Stimulated activated CD4-positive, alpha-beta T cell treated with anti-CD3 and anti-CD28 coated beads, Interleukin-1b, Interleukin-23, amount 100 ng/mL, for 24 hours (primary cell): ENCODE data around the gene EPB41L5.
"Not testable (repeated sequence)": the region's sequence is repeated elsewhere in the genome, so short reads cannot be mapped to it uniquely, and the experiment has no call there.

Experiments used
- DNase-seq, 4 experiments: peaks; one replicate each; pipeline ENCODE4 v3.0.0-alpha.2; 2020; ENCODE audit warnings: low read depth in 4 of 4, low spot score in 1 of 4

Gene EPB41L5

DNA sequence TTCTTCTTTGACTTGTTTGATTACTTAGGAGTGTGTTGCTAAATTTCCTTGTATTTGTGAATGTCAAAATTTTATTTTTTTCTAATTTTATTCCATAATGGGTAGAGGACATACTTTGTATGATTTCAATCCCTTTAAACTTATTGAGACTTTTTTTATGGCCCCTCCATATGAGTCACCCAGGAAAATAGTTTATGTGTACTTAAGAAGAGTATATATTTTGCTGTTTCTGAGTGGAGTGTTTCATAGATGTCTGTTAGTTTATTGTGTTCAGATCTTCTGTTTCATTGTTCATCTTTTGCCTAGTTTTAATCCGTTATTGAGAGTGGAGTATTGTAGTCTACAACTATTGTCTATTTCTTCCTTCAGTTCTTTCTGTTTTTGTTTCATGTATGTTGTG lies 81.9 kb downstream of the EPB41L5 start:
- DNase-seq, result no peak

DNA sequence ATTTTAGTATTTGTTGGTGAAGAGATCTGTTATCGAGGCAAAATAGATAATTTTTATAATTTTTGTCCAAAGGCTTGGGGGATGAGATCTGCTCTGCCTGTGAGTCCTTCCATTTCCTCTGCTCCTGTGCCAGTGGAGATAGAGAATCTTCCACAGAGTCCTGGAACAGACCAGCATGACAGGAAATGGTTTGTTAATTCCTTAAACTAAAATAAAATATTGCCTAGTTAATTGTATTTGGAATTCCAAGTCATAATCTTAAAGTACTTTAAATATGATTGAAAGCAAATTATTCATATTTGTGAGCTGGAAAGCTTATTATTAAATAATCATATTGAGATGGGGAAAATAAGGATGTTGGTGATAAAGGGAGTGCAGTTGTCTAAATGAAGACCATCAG lies 87.8 kb downstream of the EPB41L5 start:
- DNase-seq, result no peak

DNA sequence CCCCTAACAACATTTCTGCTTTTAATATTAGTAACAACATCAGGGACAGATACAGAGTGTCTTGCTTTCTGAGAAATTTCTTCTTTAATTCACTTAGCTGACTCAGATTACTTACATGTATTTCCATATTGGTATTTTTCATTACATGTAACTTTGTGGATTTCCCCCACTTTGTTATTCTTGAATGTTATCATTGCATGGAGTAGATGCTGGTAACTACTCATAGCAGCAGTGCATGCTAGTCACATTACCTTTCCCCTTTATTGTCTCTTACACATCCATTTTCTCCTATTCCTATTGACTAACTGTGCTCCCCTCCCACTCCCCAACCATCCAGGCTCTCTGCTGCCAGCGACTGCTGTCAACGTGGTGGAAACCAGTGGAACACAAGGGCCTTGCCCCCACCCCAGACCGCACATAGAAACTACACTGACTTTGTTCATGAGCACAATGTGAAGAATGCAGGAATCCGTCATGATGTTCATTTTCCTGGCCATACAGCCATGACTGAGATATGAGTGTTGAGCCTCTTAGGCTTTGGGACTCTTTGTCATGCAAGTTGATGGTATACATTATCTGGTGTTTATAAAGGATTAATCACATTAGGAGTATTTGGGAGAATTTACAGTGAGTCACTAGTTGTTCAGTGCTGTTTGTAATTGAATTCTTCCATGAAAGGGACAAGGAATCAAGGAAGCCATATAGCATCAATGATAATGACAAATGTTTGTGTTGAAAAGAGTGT lies 91.0 kb downstream of the EPB41L5 start:
- DNase-seq, result no peak

DNA sequence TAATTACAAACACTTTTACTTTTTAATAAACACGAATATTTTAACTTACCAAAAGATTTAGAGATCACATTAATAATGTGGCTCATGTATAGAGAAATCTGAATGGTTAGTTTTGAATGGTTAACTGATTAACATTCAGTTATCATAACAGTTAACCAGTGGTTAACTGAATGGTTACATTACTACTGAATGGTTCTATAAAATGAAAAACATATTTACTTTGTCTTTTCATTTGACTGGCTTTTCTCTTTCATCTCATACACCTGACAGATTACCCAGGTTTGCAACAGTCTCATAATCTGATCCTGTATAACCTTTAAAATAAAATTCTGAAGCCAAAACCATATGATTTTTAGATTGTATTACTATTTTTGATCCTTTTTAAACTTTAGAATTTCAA lies 91.9 kb downstream of the EPB41L5 start:
- DNase-seq, result no peak

DNA sequence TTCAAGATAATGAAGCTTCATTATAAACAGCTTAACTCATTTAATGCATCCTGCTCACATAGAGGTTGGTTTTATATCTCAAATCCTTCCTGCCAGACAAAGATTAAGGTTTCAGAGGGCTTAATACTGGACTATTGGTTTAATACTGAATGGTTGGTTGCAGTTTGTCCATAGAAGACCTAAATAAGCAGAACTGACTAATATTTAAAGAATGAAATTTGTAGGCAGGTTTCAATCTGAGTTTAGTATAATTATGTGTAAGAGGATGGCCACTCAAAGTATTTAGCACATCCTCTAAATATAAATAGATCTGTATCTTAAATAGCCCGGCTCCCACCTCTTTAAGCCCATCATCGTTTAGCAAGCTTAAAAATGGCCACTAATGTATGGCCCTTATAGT lies 92.5 kb downstream of the EPB41L5 start:
- no peak for DNase-seq

DNA sequence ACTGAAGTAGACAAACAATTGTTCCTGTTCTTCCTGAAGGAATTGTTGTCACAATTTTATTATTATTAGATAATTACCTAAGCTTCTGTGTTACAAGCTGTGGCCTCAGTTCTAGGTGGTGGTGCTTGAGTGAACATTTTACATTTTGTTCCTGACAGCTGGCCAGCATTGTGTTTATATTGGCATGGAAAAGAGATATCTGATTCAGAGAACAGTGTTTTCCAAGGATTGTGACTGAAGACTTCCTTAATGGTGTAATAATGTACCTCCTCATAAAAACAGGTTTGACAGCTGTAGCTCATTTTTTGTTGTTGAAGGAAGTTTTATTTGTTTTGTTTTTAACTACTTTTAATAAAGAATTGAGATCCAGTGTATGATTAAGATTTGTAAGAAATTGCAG lies 95.2 kb downstream of the EPB41L5 start:
- no peak for DNase-seq

DNA sequence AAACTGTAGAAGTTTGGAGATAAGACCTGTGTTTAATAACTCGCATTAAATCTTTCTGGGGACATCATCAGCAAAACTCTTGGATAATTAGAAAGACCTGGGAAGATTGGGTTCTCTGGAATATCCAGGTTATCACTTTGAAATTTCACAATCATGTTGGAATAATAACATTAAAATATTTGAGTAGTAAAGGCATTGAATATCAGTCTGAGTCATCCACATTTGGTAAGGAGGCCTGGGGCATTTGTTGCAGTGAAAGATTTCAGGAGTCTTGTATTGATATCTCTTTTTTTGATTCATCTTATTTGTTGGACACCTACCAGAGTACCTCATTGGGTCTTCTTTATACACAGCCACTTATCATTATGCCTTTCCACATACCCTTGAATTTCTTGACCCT lies 95.9 kb downstream of the EPB41L5 start:
- no peak for DNase-seq

- DNase-seq, result no peak
Observed at GRCh38 chr2:120109186-120110061, 96.5 kb downstream of the EPB41L5 start.

GRCh38 chr2:120110062-120110362 lies 97.1 kb downstream of the EPB41L5 start:
- no peak for DNase-seq

DNA sequence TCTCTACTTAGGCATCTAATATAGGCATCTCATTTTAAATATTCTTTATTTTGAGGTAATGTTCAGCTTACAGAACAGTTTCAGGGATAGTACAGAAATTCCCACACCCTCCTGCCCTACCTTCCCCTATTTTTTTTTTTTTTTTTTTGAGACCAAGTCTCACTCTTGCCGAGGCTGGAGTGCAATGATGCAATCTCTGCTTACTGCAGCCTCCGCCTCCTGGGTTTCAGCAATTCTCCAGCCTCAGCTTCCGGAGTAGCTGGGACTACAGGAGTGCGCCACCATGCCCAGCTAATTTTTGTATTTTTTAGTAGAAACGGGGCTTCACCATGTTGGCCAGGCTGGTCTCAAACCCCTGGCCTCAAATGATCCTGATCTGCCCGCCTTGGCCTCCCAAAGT lies 97.6 kb downstream of the EPB41L5 start:
- DNase-seq, result no peak

DNA sequence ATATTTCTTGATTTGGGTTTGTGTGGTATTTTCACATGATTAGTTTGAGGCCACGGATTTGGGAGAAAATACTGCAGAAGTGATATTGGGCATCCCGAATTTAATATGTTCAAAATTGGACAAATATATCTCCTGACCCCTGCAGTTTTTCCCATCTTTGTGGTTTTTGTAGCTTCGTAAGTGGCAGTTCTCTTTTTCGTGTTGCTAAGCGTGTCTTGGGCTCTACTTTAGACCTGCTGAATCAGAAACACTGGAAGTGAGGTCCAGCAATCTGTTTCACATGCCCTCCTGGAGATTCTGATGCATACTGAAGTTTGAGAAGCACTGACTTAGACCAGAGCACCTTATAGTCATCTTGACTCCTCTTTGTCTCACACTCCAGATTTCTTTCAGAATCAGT lies 98.3 kb downstream of the EPB41L5 start:
- DNase-seq, result no peak

GRCh38 chr2:120118018-120118417 lies 105.1 kb downstream of the EPB41L5 start:
- DNase-seq, result no peak

- DNase-seq, result no peak
Observed at GRCh38 chr2:120118471-120118870, 105.6 kb downstream of the EPB41L5 start.

GRCh38 chr2:120121337-120121736 lies 108.5 kb downstream of the EPB41L5 start:
- DNase-seq, result not testable (repeated sequence)

- DNase-seq, result no peak
Observed at GRCh38 chr2:120123090-120123489, 110.2 kb downstream of the EPB41L5 start.

DNA sequence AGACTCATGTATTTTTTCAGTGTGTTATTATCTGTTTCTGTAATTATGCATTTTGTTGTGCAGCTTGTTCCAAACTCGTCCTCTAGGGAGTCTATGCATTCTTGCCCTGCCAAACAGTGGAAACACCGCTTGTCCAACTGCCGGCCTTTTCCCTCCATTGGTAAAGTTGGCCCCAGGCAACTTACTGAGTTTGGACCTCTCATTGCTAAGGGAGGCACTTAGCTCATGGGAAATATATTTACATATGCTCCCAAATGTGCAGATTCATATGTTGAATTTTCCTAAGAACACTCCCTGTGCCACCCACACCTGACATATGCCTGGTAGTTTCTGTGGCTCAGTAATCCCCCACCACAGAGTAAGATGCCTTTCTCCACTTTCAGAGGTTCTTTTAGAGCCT lies 112.3 kb downstream of the EPB41L5 start:
- DNase-seq, result no peak

DNA sequence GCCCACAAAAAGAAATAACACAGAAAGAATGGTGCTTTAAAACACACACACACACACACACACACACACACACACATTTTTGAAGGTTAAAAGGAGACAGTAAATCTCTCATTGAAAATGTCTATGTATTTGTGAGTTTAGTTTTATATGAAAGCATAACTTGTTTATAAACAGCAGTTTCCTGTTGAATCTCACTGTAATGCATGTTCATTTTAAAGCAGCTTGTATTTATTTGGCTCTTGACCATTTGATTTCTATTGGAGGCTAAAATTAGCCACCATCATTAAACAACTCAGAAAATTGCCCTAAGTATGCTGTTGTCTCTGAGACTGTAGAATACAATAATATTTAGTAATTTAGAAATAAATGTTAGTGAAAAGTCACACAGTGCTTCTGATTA lies 115.3 kb downstream of the EPB41L5 start:
- no peak for DNase-seq

GRCh38 chr2:120132190-120132589 lies 119.3 kb downstream of the EPB41L5 start:
- no peak for DNase-seq

- no peak for DNase-seq
Observed at GRCh38 chr2:120132691-120133090, 119.8 kb downstream of the EPB41L5 start.

- no peak for DNase-seq
Observed at GRCh38 chr2:120133572-120134244, 120.8 kb downstream of the EPB41L5 start.

DNA sequence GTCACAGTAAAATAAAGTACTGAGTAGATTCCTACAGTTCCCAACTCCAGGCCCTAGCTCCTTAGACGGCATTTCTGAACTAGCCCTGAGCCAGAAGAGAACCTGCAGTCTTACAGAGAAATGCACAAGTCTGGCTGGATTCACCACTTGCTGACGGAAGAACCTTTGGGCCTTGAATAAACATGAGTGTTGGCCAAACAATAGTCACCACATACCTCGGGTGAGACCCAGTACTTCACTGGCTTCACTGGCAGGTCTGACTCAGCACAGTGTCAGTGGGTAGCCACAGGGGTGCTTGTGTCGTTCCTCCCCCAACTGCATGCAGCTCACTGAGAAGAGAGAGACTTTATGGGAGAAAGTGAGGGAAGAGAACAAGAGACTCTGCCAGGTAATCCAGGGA lies 121.4 kb downstream of the EPB41L5 start:
- DNase-seq, result no peak

- not testable (repeated sequence) for DNase-seq
Observed at GRCh38 chr2:120135013-120135412, 122.1 kb downstream of the EPB41L5 start.
